Astrocyte of the spinal cord (primary cell): ENCODE results near the gene DGKH.
"Not testable (repeated sequence)": the region's sequence is repeated elsewhere in the genome, so short reads cannot be mapped to it uniquely, and the experiment has no call there.

Experiments
- DNase-seq: peaks from one replicate; pipeline ENCODE4 v3.0.0; 2011; ENCODE audit warnings: low read depth, low spot score
- H3K4me3 ChIP-seq: 2 replicates; pipeline ENCODE4 v1.5.1; 2011; ENCODE audit warnings: low read depth, mild to moderate bottlenecking, low read length, moderate library complexity
- CTCF ChIP-seq: IDR thresholded peaks from 2 replicates; pipeline ENCODE4 v1.5.1; 2012; ENCODE audit warnings: low read depth, mild to moderate bottlenecking, low read length, inconsistent platforms
- in situ Hi-C: cut with HindIII; loops from 2 replicates; pipeline ENCODE4 v1.10.0; 2017; ENCODE audit warnings: low sequenced_read_pairs

DGKH gene

GRCh38 chr13:42076309-42076713 is 27.9 kb downstream of the DGKH start:
- in situ Hi-C loops: no loop called here
- no peak overlapping the region for H3K4me3 ChIP-seq
- no peak for TF ChIP-seq CTCF
- DNase-seq: no peak

DNA sequence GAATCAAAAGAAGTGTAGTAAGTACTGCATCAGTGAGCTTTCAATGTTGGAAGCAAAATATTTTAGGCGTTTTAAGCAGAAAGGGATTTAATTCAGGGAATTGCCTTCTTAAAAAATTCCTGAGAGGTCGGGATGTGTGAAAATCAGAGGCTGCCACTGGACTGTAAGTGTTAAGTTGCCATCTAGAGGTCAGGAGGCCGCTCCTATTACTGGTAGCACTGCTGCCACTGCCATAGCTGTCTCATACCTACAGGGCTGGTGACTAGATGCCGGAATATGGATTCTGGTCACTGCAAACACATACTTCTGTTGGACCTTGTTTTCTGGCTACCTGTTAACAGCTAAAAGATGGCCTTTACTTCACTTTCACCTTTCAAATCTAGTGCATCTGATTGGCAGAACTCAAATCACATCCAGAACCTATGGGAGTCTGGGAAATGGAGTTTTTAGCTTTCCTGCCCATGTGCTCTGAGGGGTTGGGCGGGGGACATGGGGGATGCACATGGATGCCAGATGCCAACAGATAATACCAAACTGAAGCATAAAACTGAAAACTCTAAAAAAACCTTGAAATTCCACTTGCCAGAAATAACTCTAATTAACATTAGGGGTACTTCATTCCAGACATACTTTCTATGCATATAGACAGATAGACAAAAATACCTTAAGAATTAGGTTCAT is 29.8 kb downstream of the DGKH start:
- in situ Hi-C loops: no loop called here
- H3K4me3 ChIP-seq: no peak overlapping the region
- TF ChIP-seq CTCF: no peak
- no peak for DNase-seq

DNA sequence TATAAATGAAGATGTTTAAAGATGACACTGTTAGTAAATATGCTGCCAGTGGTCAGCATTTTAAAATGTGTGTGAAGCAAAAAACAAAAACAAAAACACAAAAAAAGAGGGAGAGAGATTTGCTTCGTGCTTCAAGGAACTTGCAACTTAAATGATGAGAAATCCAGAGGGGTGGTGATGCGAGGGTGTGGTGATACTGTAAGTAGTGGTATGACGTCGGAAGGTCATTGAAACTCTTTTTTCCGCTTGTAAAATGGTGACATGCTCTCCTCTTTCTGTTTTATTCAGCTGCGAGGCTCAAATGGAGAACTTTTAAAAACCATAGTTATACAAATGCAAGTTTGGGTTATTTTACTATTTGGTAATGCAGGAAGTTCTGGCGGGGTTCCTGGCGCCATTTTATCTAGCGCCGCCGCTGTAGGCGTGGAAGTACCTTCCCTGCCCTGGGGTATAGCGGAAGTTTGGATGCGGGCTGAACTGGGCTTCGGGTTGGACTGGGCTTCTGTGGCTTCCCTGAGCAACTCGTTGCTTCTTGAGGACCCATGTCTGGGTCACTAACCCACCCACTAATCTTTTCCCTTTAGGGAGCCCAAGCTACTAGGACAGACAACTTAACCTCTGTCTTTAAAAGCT is 34.8 kb downstream of the DGKH start:
- no peak for TF ChIP-seq CTCF
- DNase-seq: no peak
- no peak overlapping the region for H3K4me3 ChIP-seq
- in situ Hi-C loops: no loop called here

GRCh38 chr13:42084722-42085121 is 36.3 kb downstream of the DGKH start:
- TF ChIP-seq CTCF: no peak
- H3K4me3 ChIP-seq: no peak overlapping the region
- in situ Hi-C loops: no loop called here
- no peak for DNase-seq

GRCh38 chr13:42086582-42086981 is 38.1 kb downstream of the DGKH start:
- no peak for DNase-seq
- in situ Hi-C loops: no loop called here
- H3K4me3 ChIP-seq: no peak overlapping the region
- TF ChIP-seq CTCF: no peak

- no peak overlapping the region for H3K4me3 ChIP-seq
- in situ Hi-C loops: no loop called here
- DNase-seq: no peak
- TF ChIP-seq CTCF: no peak
Observed at GRCh38 chr13:42094516-42095040, 46.1 kb downstream of the DGKH start.

DNA sequence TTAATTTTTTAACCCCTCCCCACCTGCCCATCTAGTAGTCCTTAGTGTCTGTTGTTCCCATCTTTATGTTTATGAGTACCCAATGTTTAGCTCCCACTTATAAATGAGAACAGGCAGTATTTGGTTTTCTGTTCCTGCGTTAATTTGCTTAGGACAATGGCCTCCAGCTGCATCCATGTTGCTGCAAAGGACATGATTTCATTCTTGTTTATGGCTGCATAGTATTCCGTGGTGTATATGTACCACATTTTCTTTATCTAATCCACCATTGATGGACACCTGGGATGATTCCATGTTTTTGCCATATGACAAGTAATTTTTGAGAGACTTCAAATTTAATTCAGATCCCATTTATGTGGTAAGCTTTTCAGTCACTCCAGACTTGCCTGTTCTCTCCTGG is 47.8 kb downstream of the DGKH start:
- DNase-seq, in situ Hi-C loops, H3K4me3 ChIP-seq: not testable (repeated sequence)
